Endothelial cell of umbilical vein (primary cell): ENCODE measurements around the gene CDKN3.

Experiments
- POLR2A ChIP-seq: IDR thresholded peaks from 2 replicates; pipeline ENCODE4 v1.6.1; 2012; ENCODE audit warnings: low read depth, mild to moderate bottlenecking, control low read depth, low read length
- TF ChIP-seq, protein P1 (sequence below), 2 donors: IDR thresholded peaks; 1 replicate in 1 of 2; 2 replicates in 1 of 2; pipeline ENCODE4 v1.5.1; 2011; ENCODE audit warnings: low read length in 2 of 2, mild to moderate bottlenecking in 2 of 2, moderate library complexity in 2 of 2, control low read depth in 1 of 2, inconsistent platforms in 1 of 2, low read depth in 1 of 2; ENCODE audit not compliant: insufficient read depth in 1 of 2; ENCODE audit errors: extremely low read depth in 1 of 2

DNA sequence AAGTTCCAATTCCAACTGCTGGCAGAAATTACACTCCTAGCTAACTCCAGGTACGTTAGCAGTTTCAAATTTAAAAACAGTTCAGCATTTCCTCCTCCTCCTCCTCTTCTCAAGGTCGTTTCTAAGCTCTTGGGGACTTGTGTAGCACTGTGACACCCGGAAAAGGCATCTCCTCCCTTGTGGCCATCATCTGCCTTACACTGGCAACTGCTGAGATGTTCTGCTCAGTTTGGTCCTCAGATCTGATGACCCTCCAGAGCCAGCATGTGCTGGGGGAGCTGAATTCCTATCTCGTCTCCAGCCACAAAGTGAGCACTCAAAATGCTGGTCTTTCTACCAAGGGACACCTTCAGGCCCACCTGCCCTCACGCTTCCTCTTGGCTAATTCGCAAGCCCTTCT, 43.5 kb upstream of the CDKN3 start:
- TF ChIP-seq, protein P1, sequence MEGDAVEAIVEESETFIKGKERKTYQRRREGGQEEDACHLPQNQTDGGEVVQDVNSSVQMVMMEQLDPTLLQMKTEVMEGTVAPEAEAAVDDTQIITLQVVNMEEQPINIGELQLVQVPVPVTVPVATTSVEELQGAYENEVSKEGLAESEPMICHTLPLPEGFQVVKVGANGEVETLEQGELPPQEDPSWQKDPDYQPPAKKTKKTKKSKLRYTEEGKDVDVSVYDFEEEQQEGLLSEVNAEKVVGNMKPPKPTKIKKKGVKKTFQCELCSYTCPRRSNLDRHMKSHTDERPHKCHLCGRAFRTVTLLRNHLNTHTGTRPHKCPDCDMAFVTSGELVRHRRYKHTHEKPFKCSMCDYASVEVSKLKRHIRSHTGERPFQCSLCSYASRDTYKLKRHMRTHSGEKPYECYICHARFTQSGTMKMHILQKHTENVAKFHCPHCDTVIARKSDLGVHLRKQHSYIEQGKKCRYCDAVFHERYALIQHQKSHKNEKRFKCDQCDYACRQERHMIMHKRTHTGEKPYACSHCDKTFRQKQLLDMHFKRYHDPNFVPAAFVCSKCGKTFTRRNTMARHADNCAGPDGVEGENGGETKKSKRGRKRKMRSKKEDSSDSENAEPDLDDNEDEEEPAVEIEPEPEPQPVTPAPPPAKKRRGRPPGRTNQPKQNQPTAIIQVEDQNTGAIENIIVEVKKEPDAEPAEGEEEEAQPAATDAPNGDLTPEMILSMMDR (IDR thresholded peaks at IDR 0.05; ENCODE audit: extremely low read depth in 1 of 2, insufficient read depth in 1 of 2, low read depth in 1 of 2, low read length in 2 of 2) = no peak
- no peak for TF ChIP-seq POLR2A
